Testis (tissue), 3 donors: ENCODE measurements around the gene MEN1. TPM values are rescaled to one million over a fixed set of nuclear protein-coding genes. Genes with fewer than 3 reads are reported as not detected.

Experiments
- DNase-seq: peaks from one replicate; pipeline ENCODE4 v3.0.0-alpha.2; 2019
- H3K27ac ChIP-seq, 2 donors: fragments of 200-600 bp; sonication (generic); one replicate each; pipeline ENCODE4 v1.5.1; 2019
- H3K27me3 ChIP-seq: fragments of 200-600 bp; sonication (generic); one replicate; pipeline ENCODE4 v1.5.1; 2019
- H3K36me3 ChIP-seq: fragments of 200-600 bp; sonication (generic); one replicate; pipeline ENCODE4 v1.5.1; 2017; ENCODE audit warnings: low read depth; ENCODE audit errors: missing control alignments
- H3K4me1 ChIP-seq: fragments of 200-600 bp; sonication (generic); one replicate; pipeline ENCODE4 v1.5.1; 2019
- H3K4me3 ChIP-seq, 2 donors: fragments of 200-600 bp; sonication (generic); one replicate each; pipeline ENCODE4 v1.5.1; 2017 to 2019
- H3K9me3 ChIP-seq: fragments of 200-600 bp; sonication (generic); one replicate; pipeline ENCODE4 v1.5.1; 2017
- CTCF ChIP-seq, 3 experiments: fragments of 450-650 bp in 2 of 3; fragments of 200-600 bp in 1 of 3; sonication (generic) in 1 of 3; IDR thresholded peaks; one replicate each; pipeline ENCODE4 v1.5.1; 2016 to 2019; ENCODE audit warnings: antibody characterized with exemption in 3 of 3, mild to moderate bottlenecking in 2 of 3, moderate library complexity in 1 of 3
- POLR2A ChIP-seq: fragments of 450-650 bp; IDR thresholded peaks from one replicate; pipeline ENCODE4 v1.6.1; 2017; ENCODE audit warnings: antibody characterized with exemption, mild to moderate bottlenecking, moderate library complexity
- WGBS, 2 donors: methylation state at CpG; one replicate each; pipeline ENCODE4 v1.1.5; 2018; 5-methylcytosine and 5-hydroxymethylcytosine counted together
- intact Hi-C: fragments of 100-400 bp; cut with DNase I; formaldehyde crosslinking; loops from one replicate; pipeline ENCODE4 v1.15.1; 2023; ENCODE audit warnings: low total_unique reads
- polyA plus RNA-seq: library from polyadenylated mRNA; stranded (reverse); fragments of 350-450 nt; fragmentation: Illumina TruSeq; extraction: RNeasy Lipid Tissue Mini Kit (QIAGEN cat#74804); gene quantifications from one replicate; pipeline ENCODE4 v1.2.3, GENCODE V29; 2014; ENCODE audit warnings: low read depth, low replicate concordance; ENCODE audit not compliant: insufficient read depth
- total RNA-seq, 2 donors: library from RNA; depleted of rRNA; stranded (reverse); fragments of >200 nt; gene quantifications; one replicate each; pipeline ENCODE4 v1.2.3, GENCODE V29; 2016

Gene MEN1
- total and polyA plus RNA-seq, 3 donors from 2014 or later = 29.7 to 40.8 (median 36.7) TPM

GRCh38 chr11:64757549-64758329 lies 52.6 kb downstream of the MEN1 start:
- H3K9me3 ChIP-seq = no peaks in the 10 kb centered on the region
- 80 to 81% methylated on average over 12 to 19 of the region's 19 CpGs for WGBS, 2 donors
- H3K4me1 ChIP-seq = peaks cover 53% of the 10 kb centered on the region
- TF ChIP-seq CTCF (IDR thresholded peaks at IDR 0.05) (no peak), POLR2A (no peak)
- H3K4me3 ChIP-seq = no peak overlapping the region
- no peaks in the 10 kb centered on the region for H3K27me3 ChIP-seq
- no peak for DNase-seq
- no peak overlapping the region for H3K27ac ChIP-seq
- intact Hi-C loops = no loop called here
- H3K36me3 ChIP-seq = no peaks in the 10 kb centered on the region

DNA sequence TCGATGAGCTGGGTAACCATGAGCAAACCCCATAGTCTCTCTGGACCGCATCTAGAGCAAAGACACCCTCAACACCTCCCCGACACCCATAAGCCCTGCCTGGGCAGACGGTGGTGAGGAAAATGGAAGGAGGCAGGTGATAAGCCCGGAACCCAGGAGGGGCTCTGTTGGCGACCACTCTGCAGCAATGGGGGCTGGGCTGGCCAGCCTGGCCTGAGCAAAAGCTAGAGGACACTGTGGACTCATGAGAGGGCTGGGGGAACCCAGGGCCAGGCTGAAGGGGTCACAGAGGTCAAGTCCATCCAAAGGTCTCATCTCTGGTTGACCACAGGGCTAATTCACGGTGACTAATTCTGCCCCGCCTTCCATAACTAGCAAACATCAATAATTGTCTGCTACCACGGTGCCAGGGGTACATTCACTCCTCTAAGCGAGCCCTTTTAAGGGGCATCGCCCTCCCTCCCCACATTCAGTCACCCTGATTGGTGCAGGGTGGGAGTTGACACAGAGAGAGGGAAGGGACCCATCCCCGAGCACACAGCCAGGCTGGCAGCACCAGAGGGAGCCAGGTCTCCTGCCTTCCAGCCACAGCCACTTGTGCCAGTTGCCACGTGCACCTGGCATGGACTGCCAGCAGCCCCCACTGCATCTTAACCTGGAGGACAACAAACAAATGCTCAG lies 54.5 kb downstream of the MEN1 start:
- WGBS, 2 donors = 87 to 89% methylated on average over 13 of the region's 13 CpGs
- intact Hi-C loops = no loop called here
- TF ChIP-seq CTCF (IDR thresholded peaks at IDR 0.05) = no peak
- no peak for TF ChIP-seq POLR2A
- DNase-seq = no peak
- no peaks in the 10 kb centered on the region for H3K36me3 ChIP-seq
- H3K27ac ChIP-seq = no peak overlapping the region
- peaks cover 35% of the 10 kb centered on the region for H3K4me1 ChIP-seq
- no peak overlapping the region for H3K4me3 ChIP-seq
- H3K27me3 ChIP-seq = no peaks in the 10 kb centered on the region
- H3K9me3 ChIP-seq = no peaks in the 10 kb centered on the region

- intact Hi-C loops = no loop called here
- H3K36me3 ChIP-seq = no peaks in the 10 kb centered on the region
- no peak for DNase-seq
- no peaks in the 10 kb centered on the region for H3K27me3 ChIP-seq
- no peak overlapping the region for H3K27ac ChIP-seq
- H3K4me3 ChIP-seq = no peak overlapping the region
- H3K4me1 ChIP-seq = peaks cover 28% of the 10 kb centered on the region
- TF ChIP-seq CTCF (IDR thresholded peaks at IDR 0.05) (no peak), POLR2A (no peak)
- 79 to 85% methylated on average over 8 to 21 of the region's 21 CpGs for WGBS, 2 donors
- H3K9me3 ChIP-seq = no peaks in the 10 kb centered on the region
These were observed 55.3 kb downstream of the MEN1 start for GRCh38 chr11:64754919-64755662.

DNA sequence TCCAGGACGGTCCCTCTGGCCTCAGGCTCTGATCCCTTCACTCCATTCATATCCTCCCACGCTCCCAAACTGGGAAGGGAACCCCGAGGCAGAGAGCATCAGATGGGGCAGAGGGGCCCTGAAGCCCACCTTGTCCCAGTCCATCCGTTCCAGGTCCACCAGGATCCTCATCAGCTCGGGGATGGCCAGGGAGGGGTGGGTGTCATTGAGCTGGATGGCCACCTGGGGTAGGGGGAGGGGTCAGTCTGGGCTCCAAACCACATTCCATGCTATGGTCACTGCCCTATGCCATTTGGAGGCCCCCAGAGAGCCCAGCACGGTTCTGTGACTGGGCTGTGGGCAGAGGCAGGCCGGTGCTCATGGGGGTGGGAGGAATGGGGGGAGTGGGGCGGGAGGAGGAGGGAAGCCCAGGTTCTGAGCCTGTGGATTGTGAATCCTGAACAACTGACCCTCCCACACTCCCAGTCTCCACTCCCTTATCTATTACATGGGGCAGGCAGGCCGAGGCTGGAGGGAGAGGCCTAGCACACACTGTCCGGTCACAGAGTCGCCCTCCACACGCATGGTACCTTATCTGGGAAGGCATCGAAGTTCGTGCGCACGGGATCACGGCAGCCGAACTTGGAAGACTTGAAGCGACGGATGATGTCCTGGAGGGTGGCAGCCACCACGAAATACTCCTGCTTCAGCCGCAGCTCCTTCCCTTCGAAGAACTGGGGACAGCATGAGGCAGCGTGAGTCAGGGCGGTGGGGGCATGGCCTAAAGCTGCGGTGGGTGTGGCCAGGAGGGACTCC lies 56.0 kb downstream of the MEN1 start:
- Histone ChIP-seq H3K9me3 (no peaks in the 10 kb centered on the region), H3K36me3 (no peaks in the 10 kb centered on the region), H3K27me3 (no peaks in the 10 kb centered on the region), H3K4me1 (peaks cover 24% of the 10 kb centered on the region), H3K27ac (no peak overlapping the region), H3K4me3 (no peak overlapping the region)
- DNase-seq = peak; percentile 75
- no peak for TF ChIP-seq CTCF (IDR thresholded peaks at IDR 0.05)
- no peak for TF ChIP-seq POLR2A
- intact Hi-C loops = no loop called here
- 69 to 87% methylated on average over 16 to 21 of the region's 26 CpGs for WGBS, 2 donors

Other genes with a start within 250 kb of the MEN1 start
- not detected for gene SLC22A12, start 219.3 kb downstream of the MEN1 start, total RNA-seq
- gene SLC22A12, start 219.3 kb downstream of the MEN1 start, polyA plus RNA-seq = not detected
- 10 to 100 TPM; 32.6 to 40.1 TPM for gene NRXN2, start 87.4 kb downstream of the MEN1 start, total RNA-seq
- 46.8 TPM for gene NRXN2, start 87.4 kb downstream of the MEN1 start, polyA plus RNA-seq
- gene RASGRP2, start 66.4 kb downstream of the MEN1 start, total RNA-seq = 10 to 100 TPM; 24.0 to 26.3 TPM
- gene RASGRP2, start 66.4 kb downstream of the MEN1 start, polyA plus RNA-seq = 14.4 TPM
- gene PYGM, start 50.6 kb downstream of the MEN1 start, total RNA-seq = 10 to 100 TPM; 12.1 to 14.4 TPM
- 14.2 TPM for gene PYGM, start 50.6 kb downstream of the MEN1 start, polyA plus RNA-seq
- gene SF1, start 32.0 kb downstream of the MEN1 start, total RNA-seq = 100 to 1,000 TPM; 431 to 499 TPM
- gene SF1, start 32.0 kb downstream of the MEN1 start, polyA plus RNA-seq = 455 TPM
- 10 to 100 TPM; 27.7 to 29.8 TPM for gene MAP4K2, start 7.3 kb downstream of the MEN1 start, total RNA-seq
- gene MAP4K2, start 7.3 kb downstream of the MEN1 start, polyA plus RNA-seq = 14.9 TPM
- 1 to 10 TPM; 7.6 to 9.2 TPM for gene CDC42BPG, start 34.1 kb upstream of the MEN1 start, total RNA-seq
- gene CDC42BPG, start 34.1 kb upstream of the MEN1 start, polyA plus RNA-seq = 5.3 TPM
- gene EHD1, start 68.1 kb upstream of the MEN1 start, total RNA-seq = 100 to 1,000 TPM; 230 to 455 TPM
- 328 TPM for gene EHD1, start 68.1 kb upstream of the MEN1 start, polyA plus RNA-seq
- gene ATG2A, start 106.7 kb upstream of the MEN1 start, total RNA-seq = 10 to 100 TPM; 51.1 to 56.1 TPM
- gene ATG2A, start 106.7 kb upstream of the MEN1 start, polyA plus RNA-seq = 22.2 TPM
- 10 to 100 TPM; 19.4 to 26.2 TPM for gene PPP2R5B, start 114.1 kb upstream of the MEN1 start, total RNA-seq
- 9.9 TPM for gene PPP2R5B, start 114.1 kb upstream of the MEN1 start, polyA plus RNA-seq
- gene GPHA2, start 125.3 kb upstream of the MEN1 start, total RNA-seq = 1 to 10 TPM; 7.0 to 9.4 TPM
- gene GPHA2, start 125.3 kb upstream of the MEN1 start, polyA plus RNA-seq = 6.9 TPM
- gene MAJIN, start 161.6 kb upstream of the MEN1 start, total RNA-seq = 10 to 100 TPM; 14.4 to 34.8 TPM
- gene MAJIN, start 161.6 kb upstream of the MEN1 start, polyA plus RNA-seq = 36.4 TPM
- gene BATF2, start 186.4 kb upstream of the MEN1 start, total RNA-seq = 1 to 10 TPM in 1 of 2 donors, under 1 TPM in 1; 0.94 to 1.5 TPM
- gene BATF2, start 186.4 kb upstream of the MEN1 start, polyA plus RNA-seq = 2.7 TPM
- gene ARL2, start 203.6 kb upstream of the MEN1 start, total RNA-seq = 100 to 1,000 TPM; 127 to 154 TPM
- gene ARL2, start 203.6 kb upstream of the MEN1 start, polyA plus RNA-seq = 235 TPM
- gene SNX15, start 216.9 kb upstream of the MEN1 start, total RNA-seq = 10 to 100 TPM; 17.0 to 22.5 TPM
- gene SNX15, start 216.9 kb upstream of the MEN1 start, polyA plus RNA-seq = 15.6 TPM
- gene SAC3D1, start 230.7 kb upstream of the MEN1 start, total RNA-seq = 10 to 100 TPM; 40.5 to 41.0 TPM
- 63.5 TPM for gene SAC3D1, start 230.7 kb upstream of the MEN1 start, polyA plus RNA-seq
- 10 to 100 TPM; 16.5 to 18.1 TPM for gene NAALADL1, start 248.0 kb upstream of the MEN1 start, total RNA-seq
- gene NAALADL1, start 248.0 kb upstream of the MEN1 start, polyA plus RNA-seq = 16.0 TPM